Naive B cell (primary cell): Measurements from ENCODE around the gene ETS2. TPM values are rescaled to one million over a fixed set of nuclear protein-coding genes. Genes with fewer than 3 reads are reported as not detected.
A peak's percentile ranks its signal among the peaks of the same experiment; 100 is the strongest.

ENCODE experiments used
- ATAC-seq, 2 donors: fragments of 150-1000 bp; cut with Tn5 transposase; 2 replicates each; pipeline ENCODE4 v1.10.0; 2021; ENCODE audit warnings: low read depth in 2 of 2, mild to moderate bottlenecking in 2 of 2, moderate library complexity in 2 of 2
- DNase-seq: peaks from one replicate; pipeline ENCODE4 v3.0.0; 2022
- H3K27ac Mint-ChIP-seq, 6 donors: one replicate each; pipeline ENCODE4 v1.8.0; 2020 to 2022; ENCODE audit warnings: mild to moderate bottlenecking in 6 of 6, mixed read lengths in 6 of 6, moderate library complexity in 5 of 6, inconsistent platforms in 2 of 6
- H3K27me3 Mint-ChIP-seq, 3 donors: one replicate each; pipeline ENCODE4 v1.8.0; 2021 to 2022; ENCODE audit warnings: mixed read lengths in 3 of 3, mild to moderate bottlenecking in 1 of 3
- H3K36me3 Mint-ChIP-seq, 2 donors: one replicate each; pipeline ENCODE4 v1.8.0; 2020 to 2022; ENCODE audit warnings: mixed read lengths in 2 of 2, inconsistent platforms in 1 of 2, mild to moderate bottlenecking in 1 of 2
- H3K4me1 Mint-ChIP-seq, 3 donors: one replicate each; pipeline ENCODE4 v1.8.0; 2020 to 2022; ENCODE audit warnings: mixed read lengths in 3 of 3, inconsistent platforms in 1 of 3, mild to moderate bottlenecking in 1 of 3, moderate library complexity in 1 of 3
- H3K4me3 Mint-ChIP-seq, 8 donors: one replicate each; pipeline ENCODE4 v1.8.0; 2020 to 2022; ENCODE audit warnings: mild to moderate bottlenecking in 8 of 8, mixed read lengths in 8 of 8, moderate library complexity in 8 of 8, inconsistent platforms in 2 of 8
- H3K9me3 Mint-ChIP-seq, 7 donors: one replicate each; pipeline ENCODE4 v1.8.0; 2020 to 2022; ENCODE audit warnings: mixed read lengths in 7 of 7, mild to moderate bottlenecking in 5 of 7, inconsistent platforms in 2 of 7, moderate library complexity in 1 of 7
- polyA plus RNA-seq, 6 donors: library from polyadenylated mRNA; unstranded; fragments of 300-500 nt; fragmentation: Illumina TruSeq; gene quantifications; one replicate each; pipeline ENCODE4 v1.2.3, GENCODE V29; 2021; ENCODE audit warnings: low read depth in 6 of 6

Gene ETS2
- polyA plus RNA-seq, 6 donors from 2014 or later, result 1.4 to 2.7 (median 1.6) TPM

DNA sequence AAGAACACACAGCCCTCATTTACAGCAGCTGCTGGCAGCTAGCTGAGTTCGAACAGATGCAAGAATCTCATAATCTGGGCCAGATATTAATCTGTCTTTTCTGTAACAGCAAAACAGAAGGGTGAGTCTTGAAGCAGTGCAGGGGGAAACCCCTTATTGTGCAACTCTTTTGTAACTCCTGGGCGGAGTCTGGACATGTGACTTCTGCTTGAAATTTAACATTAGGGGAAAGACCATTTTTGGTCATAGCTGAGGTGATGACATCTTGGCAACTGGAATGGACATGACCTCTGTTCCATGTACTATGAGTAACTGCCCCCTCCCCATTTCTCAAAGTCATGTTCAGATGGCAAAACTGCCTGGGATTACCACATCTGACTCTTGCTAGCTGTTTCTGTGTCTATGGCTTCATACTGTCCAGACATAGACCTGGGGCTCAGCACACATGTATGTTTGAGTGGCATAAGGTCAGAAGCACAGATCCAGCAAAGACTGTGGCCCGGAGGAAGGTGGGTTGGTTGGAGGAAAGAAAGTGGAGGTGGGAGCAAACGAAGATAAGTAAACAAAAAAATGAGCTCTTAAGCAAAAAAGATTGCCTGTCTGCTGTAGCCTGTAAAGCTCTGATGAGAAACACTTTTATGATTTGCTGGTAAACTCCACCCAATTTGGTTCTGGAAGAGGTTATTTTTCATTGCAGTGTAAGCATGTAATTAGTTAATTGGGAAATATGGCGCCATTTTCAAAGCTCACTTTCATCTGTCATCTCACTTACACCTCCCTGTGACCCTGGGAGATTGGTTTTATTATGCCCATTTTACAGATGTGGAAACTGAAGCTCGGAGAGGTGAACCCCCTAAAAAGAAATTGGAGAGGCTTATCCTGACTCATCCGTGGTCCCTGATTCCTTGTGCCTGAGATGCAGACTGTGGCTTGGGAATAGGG lies 26.1 kb downstream of the ETS2 start:
- peaks cover 0 to 6% (median 0%) of the 10 kb centered on the region in 7 donors for H3K9me3 Mint-ChIP-seq
- peak overlapping the region in 7 of 8 donors; percentile 34 to 78 (median 57) for H3K4me3 Mint-ChIP-seq
- H3K27ac Mint-ChIP-seq, result peak overlapping the region; percentile 13 to 71 (median 34)
- H3K36me3 Mint-ChIP-seq, result no peaks in the 10 kb centered on the region
- DNase-seq, result peak; percentile 65
- peaks cover 15 to 30% (median 15%) of the 10 kb centered on the region in 3 donors for H3K27me3 Mint-ChIP-seq
- H3K4me1 Mint-ChIP-seq, result peaks cover 17 to 18% (median 17%) of the 10 kb centered on the region in 3 donors
- peak; percentile 86 to 90 for ATAC-seq

DNA sequence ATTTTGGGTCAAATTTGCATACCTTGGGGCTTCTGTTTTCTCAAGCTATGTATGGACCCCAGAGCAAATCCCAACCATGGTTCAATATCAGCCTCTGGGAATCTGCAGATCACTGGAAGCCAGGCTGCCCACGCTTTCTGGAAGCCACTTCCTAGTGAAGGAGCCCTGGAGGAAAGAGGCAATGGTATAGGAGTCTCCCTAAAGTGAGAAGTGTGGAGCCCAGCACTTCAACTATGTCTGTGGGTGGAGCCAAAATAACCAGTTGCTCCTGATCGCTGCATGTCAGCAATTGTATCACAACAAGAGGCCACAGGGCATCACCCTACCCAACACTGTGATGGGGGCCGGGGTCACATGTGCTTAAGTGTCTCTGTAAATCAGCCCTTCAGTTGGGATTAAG lies 26.9 kb downstream of the ETS2 start:
- peaks cover 15 to 33% (median 20%) of the 10 kb centered on the region in 3 donors for H3K27me3 Mint-ChIP-seq
- H3K4me3 Mint-ChIP-seq, result no peak overlapping the region
- no peaks in the 10 kb centered on the region for H3K36me3 Mint-ChIP-seq
- DNase-seq (no peak), ATAC-seq (no peak)
- H3K9me3 Mint-ChIP-seq, result no peaks in the 10 kb centered on the region
- no peak overlapping the region for H3K27ac Mint-ChIP-seq
- peaks cover 17 to 18% (median 17%) of the 10 kb centered on the region in 3 donors for H3K4me1 Mint-ChIP-seq

DNA sequence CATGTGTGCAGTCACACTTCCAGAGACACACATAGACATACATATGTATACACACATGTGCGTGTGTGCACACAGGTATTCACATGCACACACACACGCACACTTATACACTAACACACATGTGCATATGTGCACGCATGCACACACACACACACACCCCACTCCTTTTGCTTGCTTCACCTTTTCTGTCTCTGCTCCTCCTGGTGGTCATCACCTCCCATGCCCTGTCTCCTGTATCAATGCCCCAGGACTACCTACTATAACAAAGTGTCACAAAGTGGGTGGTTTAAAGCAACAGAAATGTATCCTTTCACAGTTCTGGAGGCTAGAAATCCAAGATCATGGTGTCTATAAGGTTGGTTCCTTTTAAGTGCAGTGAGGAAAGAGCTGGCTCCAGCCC lies 27.4 kb downstream of the ETS2 start:
- ATAC-seq (no peak), DNase-seq (no peak)
- peaks cover 17 to 18% (median 17%) of the 10 kb centered on the region in 3 donors for H3K4me1 Mint-ChIP-seq
- no peak overlapping the region for H3K27ac Mint-ChIP-seq
- H3K36me3 Mint-ChIP-seq, result no peaks in the 10 kb centered on the region
- H3K27me3 Mint-ChIP-seq, result peaks cover 19 to 38% (median 24%) of the 10 kb centered on the region in 3 donors
- H3K4me3 Mint-ChIP-seq, result no peak overlapping the region
- no peaks in the 10 kb centered on the region for H3K9me3 Mint-ChIP-seq

DNA sequence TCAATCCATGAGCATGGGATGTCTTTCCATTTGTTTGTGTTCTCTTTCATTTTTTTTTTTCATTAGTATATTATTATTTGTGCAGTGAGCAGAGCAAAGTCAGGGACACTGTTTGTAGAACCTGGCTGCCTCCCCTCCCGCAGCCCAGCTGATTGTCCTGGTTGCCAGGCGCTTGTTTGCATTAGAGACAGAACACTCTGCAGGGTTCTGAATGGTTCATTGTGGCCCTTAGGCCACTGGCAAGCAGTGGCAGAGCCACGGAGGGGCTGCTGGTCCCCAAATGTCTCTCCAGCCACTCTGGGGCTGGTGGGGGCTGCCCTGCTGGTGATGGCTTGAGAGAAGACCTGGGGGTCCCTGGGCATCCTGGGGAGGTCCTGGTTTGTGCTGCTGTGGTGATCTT lies 29.0 kb downstream of the ETS2 start:
- no peak overlapping the region for H3K27ac Mint-ChIP-seq
- ATAC-seq (no peak), DNase-seq (no peak)
- H3K36me3 Mint-ChIP-seq, result peaks cover 0 to 5% of the 10 kb centered on the region in 2 donors
- H3K4me1 Mint-ChIP-seq, result peaks cover 17 to 19% (median 18%) of the 10 kb centered on the region in 3 donors
- H3K9me3 Mint-ChIP-seq, result peaks cover 0 to 1% (median 0%) of the 10 kb centered on the region in 7 donors
- H3K27me3 Mint-ChIP-seq, result peaks cover 21 to 48% (median 28%) of the 10 kb centered on the region in 3 donors
- no peak overlapping the region for H3K4me3 Mint-ChIP-seq

DNA sequence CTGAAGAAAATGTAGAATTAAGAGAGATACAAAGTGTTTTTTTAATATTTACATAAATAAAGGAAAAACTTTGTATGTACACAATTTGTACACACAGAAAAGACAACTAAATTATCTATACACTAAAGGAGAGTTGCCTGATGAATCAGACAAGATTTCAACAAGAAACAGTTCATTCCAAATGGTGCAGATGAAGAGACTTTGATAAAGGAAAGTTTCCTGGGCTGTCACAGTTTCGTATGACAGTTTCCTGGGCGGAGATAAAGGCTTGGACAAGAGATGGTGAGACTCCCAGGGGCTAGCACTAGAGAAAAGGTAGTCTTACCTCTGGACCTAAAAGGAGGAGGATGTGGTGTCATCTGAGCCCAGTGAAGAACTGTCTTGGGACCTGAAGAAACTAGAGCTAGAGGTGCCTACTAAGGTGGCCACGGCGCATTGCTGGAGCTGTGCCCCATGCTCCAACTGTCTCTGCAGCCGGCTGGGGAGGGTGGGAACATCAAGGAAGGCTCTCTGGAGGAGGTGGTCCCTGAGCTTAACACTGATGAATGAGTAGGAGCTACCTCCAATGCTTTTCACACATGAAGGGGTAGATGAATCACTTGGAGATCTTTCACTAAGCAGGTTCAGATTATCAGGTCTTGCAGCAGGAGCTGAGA lies 32.2 kb downstream of the ETS2 start:
- H3K27ac Mint-ChIP-seq, result no peak overlapping the region
- ATAC-seq (no peak), DNase-seq (no peak)
- H3K36me3 Mint-ChIP-seq, result peaks cover 0 to 5% of the 10 kb centered on the region in 2 donors
- no peak overlapping the region for H3K4me3 Mint-ChIP-seq
- peaks cover 0 to 3% (median 2%) of the 10 kb centered on the region in 3 donors for H3K4me1 Mint-ChIP-seq
- H3K27me3 Mint-ChIP-seq, result peaks cover 21 to 64% (median 28%) of the 10 kb centered on the region in 3 donors
- peaks cover 0 to 1% (median 0%) of the 10 kb centered on the region in 7 donors for H3K9me3 Mint-ChIP-seq

DNA sequence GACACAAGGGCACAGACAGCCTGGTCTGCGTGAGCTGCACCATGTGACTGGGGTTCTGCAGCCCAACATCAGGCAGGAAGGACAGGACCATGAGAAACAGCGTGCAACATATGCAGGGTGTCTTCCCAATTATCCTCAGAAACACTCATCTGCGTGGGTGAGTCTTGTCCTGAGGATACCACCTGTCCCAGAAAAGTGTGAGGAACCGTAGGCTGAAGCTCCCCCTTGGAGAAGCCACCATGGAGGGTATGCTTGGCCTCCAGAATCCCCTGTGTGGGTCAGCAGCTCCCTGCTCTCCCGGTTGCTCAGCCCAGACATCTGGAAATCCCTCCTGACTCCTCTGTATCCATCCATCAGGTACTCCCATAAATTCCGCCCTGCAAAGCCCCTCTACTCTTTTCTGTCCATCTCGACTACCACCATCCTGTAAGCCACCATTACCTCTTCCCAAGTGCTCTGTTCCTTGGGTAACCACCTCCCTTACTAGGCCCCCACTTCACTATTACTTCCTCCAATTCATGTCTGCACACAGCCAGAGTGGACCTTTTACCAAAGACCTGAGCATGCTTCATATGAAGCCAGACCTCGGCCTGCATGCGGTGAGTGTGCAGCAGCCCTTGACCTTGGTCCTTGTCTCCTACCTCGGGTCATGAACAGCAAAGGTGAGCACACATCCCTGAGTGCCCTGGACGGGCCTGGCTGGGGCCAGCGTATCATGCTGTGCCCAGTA lies 33.0 kb downstream of the ETS2 start:
- Mint-ChIP-seq H3K27ac (no peak overlapping the region), H3K27me3 (peaks cover 21 to 64% (median 29%) of the 10 kb centered on the region in 3 donors), H3K9me3 (peaks cover 0 to 1% (median 0%) of the 10 kb centered on the region in 7 donors), H3K4me3 (no peak overlapping the region), H3K36me3 (peaks cover 0 to 5% of the 10 kb centered on the region in 2 donors), H3K4me1 (peaks cover 0 to 2% (median 0%) of the 10 kb centered on the region in 3 donors)
- ATAC-seq (no peak), DNase-seq (no peak)

DNA sequence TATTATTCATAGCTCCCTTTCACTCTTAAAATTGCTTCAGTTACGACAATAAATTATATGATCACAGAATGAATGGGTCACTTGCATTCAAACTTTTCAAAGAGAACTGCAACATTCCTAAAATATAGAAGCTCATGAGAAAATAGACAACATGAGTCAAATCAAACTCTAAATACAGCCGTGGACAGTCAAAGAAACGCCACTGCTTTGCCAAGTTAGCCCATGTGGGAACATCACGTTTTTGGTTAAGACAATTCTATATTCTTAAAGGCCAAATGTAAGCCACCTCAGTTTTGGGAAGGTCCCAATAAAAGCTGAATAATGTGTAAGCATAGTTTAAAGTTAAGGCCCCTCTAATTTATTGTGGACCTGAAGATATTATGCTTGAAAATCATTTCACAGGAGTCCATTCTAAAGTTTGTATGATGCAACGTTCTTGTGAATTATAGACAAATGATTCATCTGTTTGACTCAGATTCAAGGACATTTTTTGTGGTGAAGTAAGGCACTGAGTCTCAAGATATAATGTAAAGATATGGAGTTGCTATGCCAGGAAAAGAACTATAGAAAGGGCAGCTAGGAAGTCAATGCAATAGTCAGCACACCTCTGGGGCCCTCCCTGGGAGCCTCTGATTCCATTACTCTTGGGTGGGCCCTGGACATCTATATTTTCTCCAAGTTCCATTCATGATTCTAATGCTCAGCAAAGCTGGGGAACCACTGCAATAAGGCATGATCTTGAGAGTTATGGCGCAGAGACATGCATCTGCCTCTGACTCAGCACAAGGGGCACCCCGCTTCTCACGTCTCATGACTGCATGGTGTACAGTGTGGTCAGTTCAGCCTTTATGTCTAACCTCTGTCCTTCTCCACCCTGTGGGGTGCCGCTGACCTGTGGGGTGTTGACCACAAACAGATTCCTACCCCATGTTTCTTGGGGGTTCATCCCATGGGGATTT lies 33.9 kb downstream of the ETS2 start:
- Mint-ChIP-seq H3K27ac (no peak overlapping the region), H3K4me1 (peaks cover 0 to 2% (median 0%) of the 10 kb centered on the region in 3 donors)
- no peak for ATAC-seq

DNA sequence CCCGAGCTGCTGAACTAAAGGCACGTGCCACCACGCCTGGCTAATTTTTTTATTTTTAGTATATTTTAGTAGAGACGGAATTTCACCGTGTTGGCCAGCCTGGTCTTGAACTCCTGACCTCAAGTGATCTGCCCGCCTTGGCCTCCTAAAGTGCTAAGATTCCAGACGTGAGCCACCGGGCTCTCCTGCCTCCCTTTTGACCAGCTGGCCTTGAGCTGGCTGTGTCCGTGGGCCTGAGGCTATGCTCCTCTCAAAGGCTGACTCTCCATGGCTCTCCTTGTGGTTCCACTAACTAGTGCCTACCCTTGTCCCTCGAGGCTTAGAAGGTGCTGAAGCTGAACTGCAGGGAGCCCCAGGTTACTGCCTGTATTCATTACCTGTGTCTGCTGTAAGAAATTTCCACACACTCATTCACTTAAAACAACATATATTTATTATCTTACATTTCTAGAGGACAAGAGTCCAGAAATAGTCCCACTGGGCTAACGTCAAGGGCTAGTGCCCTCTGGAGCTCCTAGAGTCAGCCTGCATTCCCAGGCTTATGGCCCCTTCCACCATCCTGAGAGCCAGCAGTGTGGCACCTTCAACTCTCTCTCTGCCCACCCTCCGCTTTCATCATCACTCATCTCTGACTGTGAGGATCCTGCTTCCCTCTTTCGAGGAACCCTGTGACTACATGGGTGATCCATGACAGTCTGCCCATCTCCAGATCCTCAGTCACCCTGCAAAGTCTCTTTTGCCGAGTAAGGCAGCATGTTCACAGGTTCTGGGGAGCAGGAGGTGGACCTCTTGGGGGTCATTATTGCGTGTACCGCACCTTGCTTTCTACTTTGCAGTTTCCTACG lies 34.9 kb downstream of the ETS2 start:
- Mint-ChIP-seq H3K27me3 (peaks cover 6 to 46% (median 30%) of the 10 kb centered on the region in 3 donors), H3K9me3 (peaks cover 0 to 4% (median 0%) of the 10 kb centered on the region in 7 donors), H3K27ac (peak overlapping the region in 1 of 6 donors; percentile 26), H3K4me3 (peak overlapping the region in 1 of 8 donors; percentile 77), H3K36me3 (peaks cover 5 to 7% of the 10 kb centered on the region in 2 donors), H3K4me1 (peaks cover 0 to 2% (median 0%) of the 10 kb centered on the region in 3 donors)
- no peak for DNase-seq
- no peak for ATAC-seq

More for the DNA sequence above, 33.9 kb downstream of the ETS2 start:
- peaks cover 16 to 56% (median 30%) of the 10 kb centered on the region in 3 donors for H3K27me3 Mint-ChIP-seq
- peak overlapping the region in 1 of 8 donors; percentile 25 for H3K4me3 Mint-ChIP-seq
- H3K9me3 Mint-ChIP-seq, result peaks cover 0 to 1% (median 0%) of the 10 kb centered on the region in 7 donors
- H3K36me3 Mint-ChIP-seq, result peaks cover 3 to 5% of the 10 kb centered on the region in 2 donors
- no peak for DNase-seq

DNA sequence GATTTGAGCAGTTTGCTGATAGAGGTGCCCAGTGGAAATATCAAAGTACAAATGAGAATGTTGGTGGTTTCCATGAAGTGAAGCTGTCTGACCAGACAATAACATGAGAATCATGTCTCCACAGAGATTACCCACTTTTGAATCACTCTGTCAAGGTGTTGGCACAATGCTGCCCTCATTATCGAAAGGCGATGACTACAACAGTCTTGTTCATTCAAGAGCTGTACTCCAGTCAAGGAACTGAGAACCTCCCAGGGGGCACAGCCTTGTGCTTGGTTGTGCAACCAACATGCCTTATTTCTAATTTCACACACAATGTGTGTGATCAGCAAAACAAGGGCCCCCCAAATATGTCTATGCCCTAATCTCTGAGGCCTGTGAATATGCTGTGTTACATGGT lies 35.7 kb downstream of the ETS2 start:
- H3K4me3 Mint-ChIP-seq, result no peak overlapping the region
- peaks cover 5 to 7% of the 10 kb centered on the region in 2 donors for H3K36me3 Mint-ChIP-seq
- H3K9me3 Mint-ChIP-seq, result peaks cover 0 to 4% (median 0%) of the 10 kb centered on the region in 7 donors
- H3K27ac Mint-ChIP-seq, result peak overlapping the region in 2 of 6 donors; percentile 2 to 51
- H3K4me1 Mint-ChIP-seq, result peaks cover 0 to 2% (median 0%) of the 10 kb centered on the region in 3 donors
- ATAC-seq (no peak), DNase-seq (no peak)
- peaks cover 6 to 43% (median 30%) of the 10 kb centered on the region in 3 donors for H3K27me3 Mint-ChIP-seq

DNA sequence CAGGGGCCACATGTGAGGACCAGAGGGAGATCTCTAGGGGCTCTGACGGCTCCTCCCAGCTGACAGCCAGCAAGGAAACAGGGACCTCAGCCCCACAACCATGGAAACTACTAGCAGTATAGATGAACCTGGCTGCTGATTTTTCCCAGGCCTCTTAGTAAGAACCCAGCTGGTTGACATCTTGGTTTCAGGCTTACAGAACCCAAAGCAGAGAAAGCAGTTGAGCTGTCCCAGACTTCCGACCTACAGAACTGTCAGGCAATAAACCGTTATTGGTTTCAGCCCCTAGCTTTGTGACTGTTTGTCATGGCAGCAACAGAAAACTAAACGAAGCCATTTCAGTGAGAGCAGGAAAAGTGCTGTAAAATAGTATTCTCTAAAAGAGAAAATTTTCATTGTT lies 36.4 kb downstream of the ETS2 start:
- Mint-ChIP-seq H3K36me3 (peaks cover 5 to 7% of the 10 kb centered on the region in 2 donors), H3K27ac (peak overlapping the region in 1 of 6 donors; percentile 66), H3K9me3 (peaks cover 0 to 4% (median 0%) of the 10 kb centered on the region in 7 donors), H3K27me3 (peaks cover 6 to 43% (median 27%) of the 10 kb centered on the region in 3 donors), H3K4me1 (peaks cover 0 to 2% (median 0%) of the 10 kb centered on the region in 3 donors), H3K4me3 (no peak overlapping the region)
- DNase-seq (no peak), ATAC-seq (no peak)

DNA sequence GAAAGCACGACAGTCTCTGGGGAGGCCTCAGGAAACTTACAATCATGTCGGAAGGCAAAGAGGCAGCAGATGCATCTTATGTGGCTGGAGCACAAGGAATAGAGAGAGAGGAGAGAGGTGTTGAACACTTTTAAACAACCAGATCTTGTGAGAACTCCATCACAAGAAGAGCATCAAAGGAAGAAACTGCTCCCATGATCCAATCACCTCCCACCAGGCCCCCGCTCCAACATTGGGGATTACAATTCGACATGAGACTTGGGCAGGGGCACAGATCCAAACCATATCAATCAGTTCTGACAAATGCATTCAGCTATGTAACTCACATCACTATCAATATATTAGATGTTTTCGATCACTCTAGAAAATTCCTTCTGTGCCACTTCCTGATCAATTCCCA lies 37.6 kb downstream of the ETS2 start:
- H3K9me3 Mint-ChIP-seq, result peaks cover 0 to 4% (median 0%) of the 10 kb centered on the region in 7 donors
- H3K27me3 Mint-ChIP-seq, result peaks cover 0 to 34% (median 26%) of the 10 kb centered on the region in 3 donors
- no peak for DNase-seq
- no peak overlapping the region for H3K27ac Mint-ChIP-seq
- no peak for ATAC-seq
- peaks cover 0 to 2% (median 0%) of the 10 kb centered on the region in 3 donors for H3K4me1 Mint-ChIP-seq
- no peak overlapping the region for H3K4me3 Mint-ChIP-seq
- H3K36me3 Mint-ChIP-seq, result peaks cover 5 to 7% of the 10 kb centered on the region in 2 donors
